Globus pallidus (tissue), 1 donor: ENCODE data around the gene CYP4B1.
"Not testable (repeated sequence)": the region's sequence is repeated elsewhere in the genome, so short reads cannot be mapped to it uniquely, and the experiment has no call there.

Experiments used
- DNase-seq: peaks from one replicate; pipeline ENCODE4 v3.0.0-alpha.2; 2015; ENCODE audit warnings: low spot score

Gene CYP4B1

GRCh38 chr1:46798810-46799209 lies at the start of gene CYP4B1:
Gene CYP4B1, plus strand, starts transcription at chr1:46799046. Its CDS starts 36 bp downstream, at chr1:46799082.
- no peak for DNase-seq

DNA sequence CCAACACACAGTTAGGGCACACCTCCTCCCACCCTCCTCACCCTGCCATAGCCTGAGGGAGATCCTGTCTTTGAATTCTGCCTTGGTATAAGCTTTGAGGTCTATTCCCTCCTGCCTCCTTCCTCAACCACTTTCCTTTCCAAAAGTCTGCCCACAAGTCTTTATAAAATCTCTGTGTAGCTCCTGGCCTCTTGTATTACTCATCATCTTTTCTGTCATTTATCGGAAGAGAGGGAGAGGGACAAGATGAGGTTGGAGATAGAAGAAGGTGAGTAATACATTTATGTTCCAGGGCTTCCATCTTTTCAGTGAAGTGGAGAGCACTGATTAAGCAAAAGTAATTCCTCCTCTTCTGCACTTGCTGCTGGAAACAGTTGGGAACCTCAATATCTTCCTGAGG lies 49.4 kb upstream of the CYP4B1 start:
- DNase-seq: no peak

GRCh38 chr1:46749921-46750404 lies 48.9 kb upstream of the CYP4B1 start:
- DNase-seq: no peak

- no peak for DNase-seq
These were observed 44.9 kb upstream of the CYP4B1 start for GRCh38 chr1:46753985-46754384.

DNA sequence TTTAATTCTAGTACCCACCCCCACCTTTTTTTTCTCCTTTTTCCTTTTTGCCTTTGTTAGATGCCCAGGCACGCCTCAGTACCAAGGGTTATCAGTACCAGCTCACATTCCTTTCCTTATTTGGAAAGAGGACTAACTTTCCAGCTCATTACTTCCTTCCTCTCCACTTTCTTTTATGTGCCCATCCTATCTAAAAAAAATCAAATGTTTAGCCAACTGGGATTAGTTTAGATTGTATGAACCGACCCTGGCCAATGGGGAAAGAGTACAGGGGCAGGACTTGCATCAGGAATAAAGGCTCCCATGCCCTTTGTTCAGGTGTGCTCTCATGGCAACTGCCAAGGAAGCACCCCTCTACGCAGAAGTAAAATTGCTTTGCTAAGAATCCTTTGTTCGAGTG lies 44.1 kb upstream of the CYP4B1 start:
- DNase-seq: not testable (repeated sequence)

DNA sequence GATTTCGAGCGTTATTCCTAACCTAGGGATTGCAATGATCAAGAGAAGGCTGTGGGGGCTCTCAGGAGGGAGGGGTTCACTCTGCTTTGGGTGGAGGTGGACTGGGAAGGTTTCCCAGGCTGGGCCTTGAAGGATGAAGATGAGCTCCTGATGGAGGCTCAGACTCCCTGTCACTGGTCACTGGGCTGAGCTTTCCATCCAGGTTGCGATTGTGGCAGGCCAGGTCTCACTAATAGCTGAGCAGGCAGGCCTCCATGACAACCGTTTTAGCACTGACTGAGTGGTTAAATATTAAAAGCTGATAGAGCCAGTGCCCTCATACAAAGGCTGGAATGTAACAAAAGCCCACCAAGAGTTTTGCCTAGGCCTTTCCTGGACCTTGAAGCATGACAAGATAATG lies 43.7 kb upstream of the CYP4B1 start:
- DNase-seq: no peak

DNA sequence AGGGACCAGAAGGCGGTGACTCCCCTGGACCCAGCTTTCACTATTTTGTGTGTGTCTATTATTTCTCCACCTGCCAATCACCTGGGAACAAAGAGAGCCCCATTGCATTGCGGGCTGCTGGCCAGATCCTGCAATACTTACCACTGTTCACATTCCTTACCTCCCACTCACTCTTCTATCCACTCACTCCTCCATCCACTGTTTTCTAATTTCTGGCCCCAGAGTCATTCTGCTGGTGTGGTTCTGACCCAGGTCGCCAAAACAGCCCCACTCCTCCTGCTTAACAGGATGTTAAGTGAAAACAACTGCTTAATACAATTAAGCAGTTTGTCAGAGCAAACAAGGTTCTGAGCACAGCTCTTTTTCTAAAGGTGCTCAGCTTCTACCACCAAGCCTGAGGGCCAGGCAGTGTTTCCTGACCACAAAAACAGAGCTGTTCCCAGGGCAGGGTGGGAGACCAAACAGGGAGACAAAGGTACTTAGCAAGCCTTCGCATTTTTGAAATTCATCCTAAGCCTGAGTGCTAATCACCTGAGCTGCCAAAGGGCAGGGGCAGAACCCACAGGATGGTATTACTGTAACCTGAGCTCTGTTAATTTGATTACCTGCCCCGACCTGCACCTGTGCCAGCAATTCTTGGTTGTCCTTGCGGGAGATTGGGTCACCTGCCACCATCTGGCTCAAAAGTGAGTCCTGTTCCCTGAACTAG lies 41.4 kb upstream of the CYP4B1 start:
- DNase-seq: no peak

- no peak for DNase-seq
These were observed 40.8 kb upstream of the CYP4B1 start for GRCh38 chr1:46757956-46758528.

- no peak for DNase-seq
These were observed 38.2 kb upstream of the CYP4B1 start for GRCh38 chr1:46760558-46761166.

DNA sequence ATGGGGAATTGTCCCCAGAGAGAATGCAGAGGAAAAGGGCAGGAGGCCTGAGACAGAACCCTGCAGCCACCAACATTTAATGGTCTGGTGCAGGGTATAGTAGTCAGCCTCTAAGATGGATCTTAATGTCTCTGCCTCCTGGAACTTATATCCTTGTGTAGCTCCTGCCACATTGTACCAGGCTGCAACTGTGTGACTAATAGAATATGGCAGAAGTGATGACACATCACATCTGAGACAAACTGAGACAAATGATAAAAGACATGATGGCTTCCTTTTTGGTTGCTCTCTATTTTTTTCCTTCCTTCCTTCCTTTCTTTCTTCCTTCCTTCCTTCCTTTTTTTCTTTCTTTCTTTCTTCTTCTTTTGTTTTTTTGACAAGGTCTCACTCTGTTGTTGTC lies 37.1 kb upstream of the CYP4B1 start:
- DNase-seq: no peak

DNA sequence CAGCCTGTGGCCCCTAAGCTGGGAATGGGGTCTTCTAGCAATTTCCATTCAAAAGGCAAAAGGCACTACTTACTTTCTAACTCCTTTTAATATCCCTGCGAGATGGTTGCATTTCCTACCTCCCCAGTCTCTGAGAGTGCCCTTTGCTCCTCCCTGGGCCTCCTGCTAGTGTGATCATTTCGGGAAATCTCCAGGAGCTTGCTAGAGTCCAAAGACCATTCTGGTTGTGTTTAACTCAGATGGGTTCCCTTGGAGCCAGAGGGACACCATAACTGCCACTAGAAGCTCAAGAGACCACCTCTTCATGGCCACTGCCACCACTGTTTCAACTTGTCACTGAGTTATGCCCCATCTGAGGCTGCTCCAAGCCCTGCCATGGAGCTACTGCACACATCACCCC lies 34.4 kb upstream of the CYP4B1 start:
- DNase-seq: no peak

- no peak for DNase-seq
These were observed 31.1 kb upstream of the CYP4B1 start for GRCh38 chr1:46767649-46768282.

DNA sequence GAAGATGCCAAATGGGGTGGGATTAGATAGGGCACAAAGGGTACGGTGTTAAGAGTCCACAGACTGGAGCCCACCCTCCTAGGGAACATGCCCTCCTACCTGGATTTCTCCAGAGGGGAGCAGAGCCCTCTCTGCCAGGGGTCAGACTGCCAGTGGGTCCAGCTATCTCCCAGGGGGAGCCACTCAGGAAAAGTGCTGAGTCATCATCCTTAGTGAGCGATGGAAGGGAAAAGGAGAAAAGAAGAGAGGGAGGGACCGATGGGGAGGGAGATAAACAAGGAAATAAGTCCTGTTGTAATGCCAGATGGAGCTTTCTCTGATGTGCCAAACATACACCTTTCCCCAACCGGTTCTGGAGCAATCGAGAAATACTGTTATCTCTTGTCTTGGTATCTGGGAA lies 30.4 kb upstream of the CYP4B1 start:
- DNase-seq: no peak

GRCh38 chr1:46769028-46769740 lies 29.7 kb upstream of the CYP4B1 start:
- DNase-seq: no peak

- DNase-seq: no peak
These were observed 28.3 kb upstream of the CYP4B1 start for GRCh38 chr1:46770541-46770940.

GRCh38 chr1:46772571-46772970 lies 26.3 kb upstream of the CYP4B1 start:
- DNase-seq: no peak

DNA sequence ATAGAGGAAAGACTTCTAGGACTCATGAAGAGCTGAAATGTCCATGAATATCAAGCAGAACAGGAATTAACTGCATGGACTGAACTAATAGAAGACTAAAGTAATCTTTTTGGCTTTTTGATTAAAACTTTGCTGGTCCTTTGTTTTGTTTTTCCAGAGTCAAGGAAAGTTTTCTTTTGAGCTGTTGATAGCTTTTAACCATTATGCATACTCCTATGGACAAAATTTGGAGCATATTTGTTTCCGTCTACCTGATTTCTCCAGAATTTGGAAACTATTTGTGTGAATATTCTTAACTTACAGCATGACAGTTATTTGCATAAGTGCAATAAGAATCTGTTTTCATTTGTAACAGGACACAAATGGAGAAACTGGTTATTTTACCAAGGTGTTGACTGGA lies 24.5 kb upstream of the CYP4B1 start:
- no peak for DNase-seq

DNA sequence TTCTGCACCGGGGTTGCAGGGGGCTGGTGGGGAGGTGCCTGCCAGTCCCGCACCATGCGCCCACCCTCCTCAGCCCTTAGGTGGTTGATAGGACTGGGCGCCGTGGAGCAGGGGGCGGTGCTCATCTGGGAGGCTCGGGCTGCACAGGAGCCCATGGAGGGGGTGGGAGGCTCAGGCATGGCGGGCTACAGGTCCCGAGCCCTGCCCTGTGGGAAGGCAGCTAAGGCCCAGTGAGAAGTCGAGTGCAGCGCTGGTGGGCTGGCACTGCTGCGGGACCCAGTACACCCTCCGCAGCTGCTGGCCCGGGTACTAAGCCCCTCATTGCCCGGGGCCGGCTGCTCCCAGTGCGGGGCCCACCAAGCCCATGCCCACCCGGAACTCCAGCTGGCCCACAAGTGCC lies 20.4 kb upstream of the CYP4B1 start:
- DNase-seq: not testable (repeated sequence)

DNA sequence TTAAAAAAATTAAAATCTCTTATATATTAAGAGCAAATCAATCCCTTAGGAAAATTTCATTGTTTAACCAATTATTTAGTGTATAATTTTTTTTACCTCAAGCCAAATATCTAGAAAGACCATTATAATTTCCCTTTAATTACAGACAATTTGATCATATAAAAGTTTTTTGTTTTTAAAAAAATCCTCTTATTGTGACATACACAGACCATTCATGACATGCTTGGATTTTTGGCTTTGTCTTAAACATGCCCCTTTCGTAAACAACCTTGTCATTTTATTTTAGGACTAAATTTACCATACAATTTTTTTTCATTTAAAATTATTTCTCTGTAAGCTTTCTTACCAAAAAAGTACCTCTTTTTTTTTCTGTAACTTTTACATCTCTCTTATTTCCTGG lies 14.2 kb upstream of the CYP4B1 start:
- DNase-seq: no peak

DNA sequence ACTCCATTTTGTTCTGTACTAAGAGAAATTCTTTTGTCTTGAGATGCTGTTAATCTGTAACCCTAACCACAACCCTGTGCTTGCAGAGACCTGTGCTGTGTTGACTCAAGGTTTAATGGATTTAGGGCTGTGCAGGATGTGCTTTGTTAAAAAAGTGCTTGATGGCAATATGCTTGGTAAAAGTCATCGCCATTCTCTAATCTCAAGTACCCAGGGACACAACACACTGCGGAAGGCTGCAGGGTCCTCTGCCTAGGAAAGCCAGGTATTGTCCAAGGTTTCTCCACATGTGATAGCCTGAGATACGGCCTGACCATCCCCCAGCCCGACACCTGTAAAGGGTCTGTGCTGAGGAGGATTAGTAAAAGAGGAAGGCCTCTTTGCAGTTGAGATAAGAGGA lies 10.2 kb upstream of the CYP4B1 start:
- DNase-seq: not testable (repeated sequence)

GRCh38 chr1:46790446-46791101 lies 8.3 kb upstream of the CYP4B1 start:
- DNase-seq: no peak

DNA sequence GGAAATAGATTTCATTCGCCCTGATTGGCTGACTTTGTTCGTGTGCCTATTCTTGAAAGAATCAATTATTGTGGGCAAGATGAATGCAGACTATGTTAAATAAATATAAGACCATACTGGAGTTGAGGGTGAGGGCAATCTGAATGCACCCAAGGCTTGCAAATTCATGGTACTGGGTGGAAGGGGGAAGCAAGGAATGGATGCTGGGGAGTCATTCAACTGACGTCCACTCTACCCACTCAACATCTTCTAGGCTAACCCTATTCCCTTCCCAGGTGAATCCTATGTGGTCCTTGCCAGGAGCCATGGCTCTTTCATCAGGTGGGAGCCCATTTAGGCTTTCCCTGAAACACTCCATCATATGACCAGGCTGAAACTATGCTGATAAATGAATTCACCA lies 5.7 kb upstream of the CYP4B1 start:
- DNase-seq: no peak
